ENCODE data around the gene RAET1L.
"Not testable (repeated sequence)": the region's sequence is repeated elsewhere in the genome, so short reads cannot be mapped to it uniquely, and the experiment has no call there.

RAET1L gene

GRCh38 chr6:149969635-149970034 lies 55.7 kb downstream of the RAET1L start:
- no peak for DNase-seq (ENCODE audit: low read depth)
- TF ChIP-seq, protein P1, sequence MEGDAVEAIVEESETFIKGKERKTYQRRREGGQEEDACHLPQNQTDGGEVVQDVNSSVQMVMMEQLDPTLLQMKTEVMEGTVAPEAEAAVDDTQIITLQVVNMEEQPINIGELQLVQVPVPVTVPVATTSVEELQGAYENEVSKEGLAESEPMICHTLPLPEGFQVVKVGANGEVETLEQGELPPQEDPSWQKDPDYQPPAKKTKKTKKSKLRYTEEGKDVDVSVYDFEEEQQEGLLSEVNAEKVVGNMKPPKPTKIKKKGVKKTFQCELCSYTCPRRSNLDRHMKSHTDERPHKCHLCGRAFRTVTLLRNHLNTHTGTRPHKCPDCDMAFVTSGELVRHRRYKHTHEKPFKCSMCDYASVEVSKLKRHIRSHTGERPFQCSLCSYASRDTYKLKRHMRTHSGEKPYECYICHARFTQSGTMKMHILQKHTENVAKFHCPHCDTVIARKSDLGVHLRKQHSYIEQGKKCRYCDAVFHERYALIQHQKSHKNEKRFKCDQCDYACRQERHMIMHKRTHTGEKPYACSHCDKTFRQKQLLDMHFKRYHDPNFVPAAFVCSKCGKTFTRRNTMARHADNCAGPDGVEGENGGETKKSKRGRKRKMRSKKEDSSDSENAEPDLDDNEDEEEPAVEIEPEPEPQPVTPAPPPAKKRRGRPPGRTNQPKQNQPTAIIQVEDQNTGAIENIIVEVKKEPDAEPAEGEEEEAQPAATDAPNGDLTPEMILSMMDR (IDR thresholded peaks at IDR 0.05; ENCODE audit: low read depth, low read length, missing control alignments), result no peak
- H3K4me3 ChIP-seq (ENCODE audit: low read depth, low read length), result no peak overlapping the region

DNA sequence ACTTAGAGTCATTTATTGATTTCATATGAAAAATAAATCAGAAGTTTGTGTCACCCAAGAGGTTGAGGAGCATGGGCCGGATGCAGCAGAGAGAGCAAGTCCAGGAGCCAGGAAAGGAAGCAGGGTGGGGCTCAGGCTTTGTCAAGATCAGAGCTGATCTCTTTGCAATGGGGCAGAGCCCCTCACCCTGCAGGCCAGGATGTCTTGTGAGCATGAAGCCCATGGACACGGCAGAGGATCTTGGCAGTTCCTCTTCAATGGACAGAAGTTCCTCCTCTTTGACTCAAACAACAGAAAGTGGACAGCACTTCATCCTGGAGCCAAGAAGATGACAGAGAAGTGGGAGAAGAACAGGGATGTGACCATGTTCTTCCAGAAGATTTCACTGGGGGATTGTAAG lies 56.4 kb downstream of the RAET1L start:
- DNase-seq (ENCODE audit: low read depth); H3K4me3 ChIP-seq (ENCODE audit: low read depth, low read length): not testable (repeated sequence)

Measured in GM12864 (cell line).